ENCODE results near the gene OSBPL5. TPM values are rescaled to one million over a fixed set of nuclear protein-coding genes. Genes with fewer than 3 reads are reported as not detected.

Gene OSBPL5
- polyA plus RNA-seq, 3 donors = 3.1 to 30.3 (median 6.8) TPM

DNA sequence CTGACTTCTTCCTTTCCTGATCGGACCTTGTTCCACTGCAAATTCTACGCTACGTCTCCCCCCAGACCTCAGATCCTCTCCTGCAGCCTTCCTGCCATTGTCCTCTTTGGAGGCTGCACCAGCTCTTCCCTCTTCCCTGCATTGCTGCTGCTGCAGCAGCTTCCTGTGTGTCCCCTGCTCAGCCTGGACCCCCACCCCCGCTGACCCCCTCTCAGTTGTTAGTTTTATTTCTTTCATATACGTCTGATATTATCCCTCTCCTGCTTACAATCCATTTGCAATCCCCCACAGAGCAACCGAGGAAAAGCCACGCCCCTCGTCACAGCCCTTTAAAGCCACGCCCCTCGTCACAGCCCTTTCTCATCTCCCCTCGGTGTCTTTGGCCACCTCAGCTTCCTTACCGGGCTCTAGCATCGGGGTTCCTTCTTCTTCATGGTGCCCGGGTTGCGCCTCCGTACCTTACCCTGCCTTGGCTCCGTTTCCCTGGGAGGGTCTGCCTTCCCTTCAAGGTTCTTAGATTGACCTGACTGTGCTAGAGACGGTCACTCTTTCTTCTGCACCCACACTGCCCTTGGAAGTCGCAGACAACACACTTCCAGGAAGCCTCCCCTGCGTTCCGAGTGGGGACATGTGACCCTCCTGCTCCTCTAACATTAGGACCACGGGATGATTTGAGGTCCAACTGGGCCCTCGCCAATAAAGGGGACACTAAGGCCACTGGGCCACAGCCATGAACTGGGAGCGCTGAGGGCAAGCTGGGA is 48.7 kb upstream of the OSBPL5 start:
- Histone ChIP-seq H3K4me1 (ENCODE audit: control insufficient read depth in 1 of 2, insufficient read depth in 2 of 2, low read length in 2 of 2) (no peaks in the 10 kb centered on the region), H3K9me3 (replicated peaks in 1 of 2; ENCODE audit: control insufficient read depth in 1 of 2, insufficient read depth in 1 of 2, low read length in 2 of 2) (peaks cover 0 to 4% of the 10 kb centered on the region in 2 donors), H3K4me2 (replicated peaks; ENCODE audit: extremely low read depth, low read length, poor library complexity, severe bottlenecking) (no peak overlapping the region), H3K36me3 (replicated peaks in 1 of 2; ENCODE audit: control insufficient read depth in 1 of 2, insufficient read depth in 2 of 2, low read length in 2 of 2) (no peaks in the 10 kb centered on the region), H3K4me3 (replicated peaks in 1 of 3; ENCODE audit: low read depth in 2 of 3, low read length in 3 of 3) (no peak overlapping the region), H3K27ac (ENCODE audit: low read depth in 1 of 2, low read length in 2 of 2) (no peak overlapping the region), H3K9ac (ENCODE audit: insufficient read depth, low read length, poor library complexity, severe bottlenecking) (no peak overlapping the region), H3K79me2 (ENCODE audit: insufficient read depth, low read length) (no peaks in the 10 kb centered on the region), H3K27me3 (ENCODE audit: control insufficient read depth in 2 of 2, insufficient read depth in 2 of 2, low read length in 2 of 2) (peaks cover 0 to 8% of the 10 kb centered on the region in 2 donors), H2AFZ (ENCODE audit: insufficient read depth, low read depth, low read length, poor library complexity, severe bottlenecking) (no peak overlapping the region), H4K20me1 (ENCODE audit: insufficient read depth, low read length) (no peaks in the 10 kb centered on the region)
- DNase-seq = no peak
- intact Hi-C loops (cut with micrococcal nuclease) = loop anchor here in 1 of 2 donors (10.0 kb wide), 1 partner anchor 99 kb away; no protein-coding TSS in a partner anchor
- WGBS (ENCODE audit: insufficient coverage) = 87% methylated on average over 19 of the region's 24 CpGs
- Mint-ChIP-seq H3K4me1 (peaks cover 6% of the 10 kb centered on the region), H3K27me3 (ENCODE audit: low read depth in 3 of 3) (peaks cover 14 to 28% (median 24%) of the 10 kb centered on the region in 3 donors), H3K27ac (no peak overlapping the region), H3K9me3 (peaks cover 3 to 12% (median 8%) of the 10 kb centered on the region in 7 donors), H3K4me3 (no peak overlapping the region), H3K36me3 (no peaks in the 10 kb centered on the region)
- no peak for TF ChIP-seq CTCF (IDR thresholded peaks at IDR 0.05)

GRCh38 chr11:3208272-3208671 is 43.2 kb upstream of the OSBPL5 start:
- intact Hi-C loops (cut with micrococcal nuclease) = no loop called here
- no peak overlapping the region for H3K4me3 Mint-ChIP-seq

More at GRCh38 chr11:3208272-3208671, 43.2 kb upstream of the OSBPL5 start:
- Histone ChIP-seq H3K4me2 (replicated peaks; ENCODE audit: extremely low read depth, low read length, poor library complexity, severe bottlenecking) (no peak overlapping the region), H3K9ac (ENCODE audit: insufficient read depth, low read length, poor library complexity, severe bottlenecking) (no peak overlapping the region), H3K9me3 (replicated peaks in 1 of 2; ENCODE audit: control insufficient read depth in 1 of 2, insufficient read depth in 1 of 2, low read length in 2 of 2) (peaks cover 0 to 4% of the 10 kb centered on the region in 2 donors), H3K36me3 (replicated peaks in 1 of 2; ENCODE audit: control insufficient read depth in 1 of 2, insufficient read depth in 2 of 2, low read length in 2 of 2) (no peaks in the 10 kb centered on the region), H3K27ac (ENCODE audit: low read depth in 1 of 2, low read length in 2 of 2) (no peak overlapping the region), H3K27me3 (ENCODE audit: control insufficient read depth in 2 of 2, insufficient read depth in 2 of 2, low read length in 2 of 2) (peaks cover 4 to 18% of the 10 kb centered on the region in 2 donors), H4K20me1 (ENCODE audit: insufficient read depth, low read length) (no peaks in the 10 kb centered on the region), H3K4me3 (replicated peaks in 1 of 3; ENCODE audit: low read depth in 2 of 3, low read length in 3 of 3) (no peak overlapping the region), H3K79me2 (ENCODE audit: insufficient read depth, low read length) (no peaks in the 10 kb centered on the region), H2AFZ (ENCODE audit: insufficient read depth, low read depth, low read length, poor library complexity, severe bottlenecking) (no peak overlapping the region), H3K4me1 (ENCODE audit: control insufficient read depth in 1 of 2, insufficient read depth in 2 of 2, low read length in 2 of 2) (peaks cover 0 to 9% of the 10 kb centered on the region in 2 donors)
- no peak overlapping the region for H3K27ac Mint-ChIP-seq
- DNase-seq = no peak
- 97% methylated on average over 4 of the region's 6 CpGs for WGBS (ENCODE audit: insufficient coverage)
- peaks cover 11 to 21% (median 16%) of the 10 kb centered on the region in 3 donors for H3K27me3 Mint-ChIP-seq (ENCODE audit: low read depth in 3 of 3)
- no peaks in the 10 kb centered on the region for H3K4me1 Mint-ChIP-seq
- H3K9me3 Mint-ChIP-seq = peaks cover 3 to 12% (median 8%) of the 10 kb centered on the region in 7 donors
- no peak for TF ChIP-seq CTCF (IDR thresholded peaks at IDR 0.05)
- H3K36me3 Mint-ChIP-seq = no peaks in the 10 kb centered on the region
